NCI-H2227 (cell line): ENCODE results near the gene TBL1X.
"Not testable (repeated sequence)": the region's sequence is repeated elsewhere in the genome, so short reads cannot be mapped to it uniquely, and the experiment has no call there.

Experiments
- DNase-seq: peaks from one replicate; lab custom pipeline; 2025; ENCODE audit not compliant: unreplicated experiment; lab: John Stamatoyannopoulos, UW

The TBL1X gene

GRCh38 chrX:9533611-9534010 is 68.8 kb downstream of the TBL1X start:
- no peak for DNase-seq

GRCh38 chrX:9534686-9535085 is 69.8 kb downstream of the TBL1X start:
- DNase-seq, result no peak

- no peak for DNase-seq
Observed at GRCh38 chrX:9535101-9535500, 70.2 kb downstream of the TBL1X start.

- DNase-seq, result not testable (repeated sequence)
Observed at GRCh38 chrX:9536156-9536555, 71.3 kb downstream of the TBL1X start.

GRCh38 chrX:9537781-9538180 is 72.9 kb downstream of the TBL1X start:
- DNase-seq, result no peak

- DNase-seq, result no peak
Observed at GRCh38 chrX:9538544-9539045, 73.7 kb downstream of the TBL1X start.

GRCh38 chrX:9539605-9540387 is 74.9 kb downstream of the TBL1X start:
- no peak for DNase-seq

GRCh38 chrX:9542106-9542760 is 77.4 kb downstream of the TBL1X start:
- peak; percentile 19 for DNase-seq

- DNase-seq, result peak; percentile 8
Observed at GRCh38 chrX:9542761-9543111, 77.9 kb downstream of the TBL1X start.

GRCh38 chrX:9555354-9555753 is 90.5 kb downstream of the TBL1X start:
- DNase-seq, result no peak

- no peak for DNase-seq
Observed at GRCh38 chrX:9557091-9557490, 92.2 kb downstream of the TBL1X start.

GRCh38 chrX:9557521-9557920 is 92.7 kb downstream of the TBL1X start:
- no peak for DNase-seq

GRCh38 chrX:9558615-9559014 is 93.8 kb downstream of the TBL1X start:
- DNase-seq, result no peak

- no peak for DNase-seq
Observed at GRCh38 chrX:9560219-9560618, 95.4 kb downstream of the TBL1X start.

GRCh38 chrX:9561199-9561598 is 96.3 kb downstream of the TBL1X start:
- no peak for DNase-seq

GRCh38 chrX:9562851-9563250 is 98.0 kb downstream of the TBL1X start:
- no peak for DNase-seq

GRCh38 chrX:9566150-9566621 is 101.3 kb downstream of the TBL1X start:
- no peak for DNase-seq

GRCh38 chrX:9569876-9570301 is 105.0 kb downstream of the TBL1X start:
- no peak for DNase-seq

- DNase-seq, result no peak
Observed at GRCh38 chrX:9573282-9574106, 108.6 kb downstream of the TBL1X start.

- DNase-seq, result no peak
Observed at GRCh38 chrX:9576059-9576458, 111.2 kb downstream of the TBL1X start.

GRCh38 chrX:9577555-9577954 is 112.7 kb downstream of the TBL1X start:
- no peak for DNase-seq
